Smooth muscle cell (in vitro differentiated cells): ENCODE results near the gene FOXJ2. TPM values are rescaled to one million over a fixed set of nuclear protein-coding genes. Genes with fewer than 3 reads are reported as not detected.
"Not testable (repeated sequence)": the region's sequence is repeated elsewhere in the genome, so short reads cannot be mapped to it uniquely, and the experiment has no call there.

Experiments used
- DNase-seq: peaks from one replicate; lab custom pipeline; 2025; ENCODE audit not compliant: unreplicated experiment; lab: John Stamatoyannopoulos, UW
- H2AFZ ChIP-seq: fragments of 200-600 bp; sonication (generic); 2 replicates; pipeline ENCODE4 v1.6.0; 2016; ENCODE audit warnings: antibody characterized with exemption, low read depth, mild to moderate bottlenecking
- H3F3A ChIP-seq: fragments of 200-600 bp; sonication (generic); 2 replicates; pipeline ENCODE4 v1.6.0; 2017; ENCODE audit warnings: antibody characterized with exemption, low read depth
- H3K27ac ChIP-seq: fragments of 200-600 bp; sonication (generic); 2 replicates; pipeline ENCODE4 v1.5.1; 2016; ENCODE audit warnings: low read depth, mild to moderate bottlenecking
- H3K27me3 ChIP-seq: fragments of 200-600 bp; sonication (generic); 2 replicates; pipeline ENCODE4 v1.6.1; 2016; ENCODE audit warnings: low read depth, mild to moderate bottlenecking
- H3K36me3 ChIP-seq: fragments of 200-600 bp; sonication (generic); 2 replicates; pipeline ENCODE4 v1.5.1; 2016; ENCODE audit warnings: low read depth
- H3K4me1 ChIP-seq: fragments of 200-600 bp; sonication (generic); 2 replicates; pipeline ENCODE4 v1.5.1; 2016; ENCODE audit warnings: low read depth
- H3K4me2 ChIP-seq: fragments of 200-600 bp; sonication (generic); 2 replicates; pipeline ENCODE4 v1.6.0; 2016; ENCODE audit warnings: mild to moderate bottlenecking
- H3K4me3 ChIP-seq: fragments of 200-600 bp; sonication (generic); 2 replicates; pipeline ENCODE4 v1.5.1; 2016; ENCODE audit warnings: mild to moderate bottlenecking
- H3K79me2 ChIP-seq: fragments of 200-600 bp; sonication (generic); 2 replicates; pipeline ENCODE4 v1.6.0; 2016; ENCODE audit warnings: low read depth, mild to moderate bottlenecking
- H3K9ac ChIP-seq: fragments of 200-600 bp; sonication (generic); 2 replicates; pipeline ENCODE4 v1.6.0; 2016; ENCODE audit warnings: low read depth
- H3K9me3 ChIP-seq: fragments of 200-600 bp; sonication (generic); replicated peaks from 2 replicates; pipeline ENCODE4 v1.5.1; 2016; ENCODE audit warnings: low read depth
- H4K20me1 ChIP-seq: fragments of 200-600 bp; sonication (generic); 2 replicates; pipeline ENCODE4 v1.6.0; 2016; ENCODE audit warnings: low read depth
- WGBS: methylation state at CpG from one replicate; pipeline ENCODE4 v1.1.7; 2016; ENCODE audit warnings: low lambda C conversion rate; 5-methylcytosine and 5-hydroxymethylcytosine counted together
- polyA plus RNA-seq: library from polyadenylated mRNA; unstranded; fragments of >200 nt; fragmentation: Nextera tagmentation; extraction: Ambion mirVana; gene quantifications from 2 replicates; pipeline ENCODE4 v1.2.1, GENCODE V29; 2016
- total RNA-seq: library from RNA; depleted of rRNA; stranded (reverse); fragments of >200 nt; gene quantifications from 2 replicates; pipeline ENCODE4 v1.2.3, GENCODE V29; 2014
- TF ChIP-seq, protein P1 (sequence below): fragments of 200-600 bp; sonication (generic); IDR thresholded peaks from 2 replicates; pipeline ENCODE4 v1.5.1; 2017; ENCODE audit warnings: borderline replicate concordance, mild to moderate bottlenecking, antibody characterized with exemption; ENCODE audit not compliant: insufficient read depth, poor library complexity, severe bottlenecking

Gene FOXJ2
- total and polyA plus RNA-seq, 2 experiments from 2014 or later, result 16.3 to 19.0 TPM

DNA sequence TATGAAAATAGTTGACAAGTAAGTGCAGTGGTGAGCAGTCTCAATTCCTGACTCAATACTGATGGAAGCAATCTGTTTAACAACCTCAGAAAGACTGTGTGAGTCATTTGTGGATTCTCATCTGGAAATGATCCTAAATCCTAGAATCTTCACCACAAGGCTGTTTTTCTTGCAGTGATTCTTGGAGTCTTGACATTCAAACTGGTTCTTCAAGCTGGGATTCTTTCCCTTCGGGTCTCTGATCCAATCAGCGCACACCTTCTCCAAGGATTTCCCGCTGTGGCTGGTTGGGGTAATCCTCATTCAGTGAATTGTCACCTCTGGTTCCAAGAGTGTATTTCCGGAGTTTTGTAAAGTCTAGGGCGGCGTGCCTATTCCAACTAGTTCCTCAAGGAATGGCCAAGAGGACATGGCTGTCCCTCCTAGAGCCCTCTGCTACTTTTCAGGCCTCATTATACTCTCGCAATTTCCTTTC lies 37.7 kb upstream of the FOXJ2 start:
- Histone ChIP-seq H3F3A (peaks cover 27% of the 10 kb centered on the region), H3K9ac (peak overlapping the region; percentile 77), H3K27ac (peak overlapping the region; percentile 97), H3K4me3 (peak overlapping the region; percentile 9), H3K4me2 (peak overlapping the region; percentile 64), H2AFZ (no peak overlapping the region), H3K27me3 (no peaks in the 10 kb centered on the region), H3K79me2 (no peaks in the 10 kb centered on the region), H3K4me1 (peaks cover 16% of the 10 kb centered on the region), H4K20me1 (no peaks in the 10 kb centered on the region), H3K9me3 (no peaks in the 10 kb centered on the region), H3K36me3 (no peaks in the 10 kb centered on the region)
- WGBS, result 19% methylated on average over 7 of the region's 7 CpGs
- peak; percentile 14 for DNase-seq
- TF ChIP-seq, protein P1, sequence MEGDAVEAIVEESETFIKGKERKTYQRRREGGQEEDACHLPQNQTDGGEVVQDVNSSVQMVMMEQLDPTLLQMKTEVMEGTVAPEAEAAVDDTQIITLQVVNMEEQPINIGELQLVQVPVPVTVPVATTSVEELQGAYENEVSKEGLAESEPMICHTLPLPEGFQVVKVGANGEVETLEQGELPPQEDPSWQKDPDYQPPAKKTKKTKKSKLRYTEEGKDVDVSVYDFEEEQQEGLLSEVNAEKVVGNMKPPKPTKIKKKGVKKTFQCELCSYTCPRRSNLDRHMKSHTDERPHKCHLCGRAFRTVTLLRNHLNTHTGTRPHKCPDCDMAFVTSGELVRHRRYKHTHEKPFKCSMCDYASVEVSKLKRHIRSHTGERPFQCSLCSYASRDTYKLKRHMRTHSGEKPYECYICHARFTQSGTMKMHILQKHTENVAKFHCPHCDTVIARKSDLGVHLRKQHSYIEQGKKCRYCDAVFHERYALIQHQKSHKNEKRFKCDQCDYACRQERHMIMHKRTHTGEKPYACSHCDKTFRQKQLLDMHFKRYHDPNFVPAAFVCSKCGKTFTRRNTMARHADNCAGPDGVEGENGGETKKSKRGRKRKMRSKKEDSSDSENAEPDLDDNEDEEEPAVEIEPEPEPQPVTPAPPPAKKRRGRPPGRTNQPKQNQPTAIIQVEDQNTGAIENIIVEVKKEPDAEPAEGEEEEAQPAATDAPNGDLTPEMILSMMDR, result no peak

DNA sequence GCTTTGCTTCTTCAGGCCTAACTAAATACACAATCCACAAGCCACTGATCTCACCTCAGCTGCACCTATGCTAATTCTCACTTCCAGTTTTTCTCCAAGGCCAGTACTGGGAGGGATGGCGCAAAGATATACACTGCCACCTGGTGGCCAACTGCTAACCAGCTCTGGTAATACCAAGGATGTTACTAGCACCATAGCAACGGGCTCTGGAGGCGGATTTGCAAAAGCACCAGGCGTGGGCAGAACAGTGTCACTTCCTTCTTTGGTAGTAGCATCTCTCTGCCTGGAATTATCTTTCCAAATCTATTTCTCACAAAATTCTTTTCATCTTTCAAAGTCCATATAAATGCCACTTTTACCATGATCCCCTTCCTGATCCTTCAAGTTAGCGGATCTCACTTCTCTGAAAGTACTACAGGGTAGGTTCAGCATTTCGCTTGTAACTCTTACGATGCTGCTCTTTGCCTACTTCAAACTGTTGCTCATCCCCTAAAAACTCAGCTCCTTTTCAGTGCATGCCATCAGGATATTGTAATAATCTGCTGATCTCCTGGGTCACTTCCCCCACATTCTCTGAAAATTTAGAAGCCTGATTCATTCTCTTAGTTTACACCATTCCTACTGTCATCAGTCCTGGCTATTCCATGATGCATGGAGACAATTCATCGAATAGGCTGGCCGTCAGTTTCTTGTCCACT lies 37.1 kb upstream of the FOXJ2 start:
- peak overlapping the region; percentile 77 for H3K9ac ChIP-seq
- peak overlapping the region; percentile 64 for H3K4me2 ChIP-seq
- H3K4me3 ChIP-seq, result peak overlapping the region; percentile 9
- H3K27me3 ChIP-seq, result no peaks in the 10 kb centered on the region
- H3K4me1 ChIP-seq, result peaks cover 14% of the 10 kb centered on the region
- peaks cover 27% of the 10 kb centered on the region for H3F3A ChIP-seq
- peak overlapping the region; percentile 97 for H3K27ac ChIP-seq
- H4K20me1 ChIP-seq, result no peaks in the 10 kb centered on the region
- H3K79me2 ChIP-seq, result no peaks in the 10 kb centered on the region
- H2AFZ ChIP-seq, result no peak overlapping the region
- peak; percentile 27 for DNase-seq
- TF ChIP-seq, protein P1, result peak; percentile 91
- no peaks in the 10 kb centered on the region for H3K36me3 ChIP-seq
- 7% methylated on average over 9 of the region's 9 CpGs for WGBS
- H3K9me3 ChIP-seq, result no peaks in the 10 kb centered on the region

DNA sequence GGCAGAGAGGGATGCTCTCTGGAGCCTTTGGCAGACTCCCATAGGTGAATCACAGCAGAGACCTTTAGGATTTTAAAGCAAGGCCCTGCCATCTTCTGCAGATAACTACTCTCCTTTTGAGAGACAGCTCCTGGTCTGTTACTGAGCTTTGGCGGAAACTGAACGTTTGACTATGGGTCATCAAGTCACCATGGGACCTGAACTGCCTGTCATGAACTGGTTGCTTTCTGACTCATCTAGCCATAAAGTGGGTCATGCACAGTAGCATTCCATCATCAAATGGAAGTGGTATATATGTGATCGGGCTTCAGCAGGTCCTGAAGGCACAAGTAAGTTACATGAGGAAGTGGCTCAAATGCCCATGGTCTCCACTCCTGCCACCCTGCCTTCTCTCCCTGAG lies 31.7 kb upstream of the FOXJ2 start:
- H3F3A ChIP-seq, H3K79me2 ChIP-seq, H3K27ac ChIP-seq, H3K36me3 ChIP-seq, H3K4me1 ChIP-seq, H3K27me3 ChIP-seq, H3K9ac ChIP-seq, H3K4me2 ChIP-seq, H2AFZ ChIP-seq, DNase-seq, H4K20me1 ChIP-seq, H3K4me3 ChIP-seq, H3K9me3 ChIP-seq: not testable (repeated sequence)
- WGBS, result 77% methylated on average over 3 of the region's 3 CpGs

DNA sequence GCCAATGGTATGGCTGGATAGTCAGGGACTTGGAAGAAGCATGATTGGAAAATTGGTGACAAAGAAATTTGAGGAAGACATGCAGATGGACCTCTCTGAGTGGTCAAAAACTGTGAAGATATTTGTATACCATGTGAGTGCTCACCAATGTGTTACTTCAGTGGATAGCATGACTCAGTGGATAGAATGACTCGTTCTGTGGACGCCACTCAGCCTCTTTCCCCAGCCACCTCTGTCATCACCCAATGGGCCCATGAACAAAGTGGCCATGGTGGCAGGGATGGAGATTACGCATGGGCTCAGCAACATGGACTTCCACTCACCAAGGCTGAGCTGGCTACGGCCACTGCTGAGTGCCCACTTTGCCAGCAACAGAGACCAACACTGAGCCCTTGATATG lies 31.0 kb upstream of the FOXJ2 start:
- 81% methylated on average over 4 of the region's 4 CpGs for WGBS
- not testable (repeated sequence) for H3F3A ChIP-seq, H3K79me2 ChIP-seq, H3K9ac ChIP-seq, H4K20me1 ChIP-seq, H3K4me1 ChIP-seq, DNase-seq, H3K4me2 ChIP-seq, H3K9me3 ChIP-seq, H2AFZ ChIP-seq, H3K4me3 ChIP-seq, H3K27ac ChIP-seq, H3K27me3 ChIP-seq, H3K36me3 ChIP-seq

DNA sequence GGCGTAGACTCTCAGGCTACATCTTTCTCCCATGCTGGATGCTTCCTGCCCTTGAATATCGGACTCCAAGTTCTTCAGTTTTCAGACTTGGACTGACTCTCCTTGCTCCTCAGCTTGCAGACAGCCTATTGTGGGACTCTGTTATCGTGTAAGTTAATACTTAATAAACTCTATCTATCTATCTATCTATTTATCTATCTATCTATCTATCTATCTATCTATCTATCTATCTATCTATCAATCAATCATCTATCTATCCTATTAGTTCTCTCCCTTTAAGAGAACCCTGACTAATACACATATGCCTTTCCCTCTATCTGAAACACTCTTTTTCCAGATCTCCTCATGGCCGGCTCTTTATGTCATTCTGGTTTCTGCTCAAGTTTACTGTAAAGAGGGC lies 27.6 kb upstream of the FOXJ2 start:
- WGBS, result 91% methylated on average over 4 of the region's 4 CpGs
- H3K9ac ChIP-seq, H3K27me3 ChIP-seq, H3K36me3 ChIP-seq, H3K27ac ChIP-seq, H3K4me1 ChIP-seq, H4K20me1 ChIP-seq, H2AFZ ChIP-seq, H3K4me2 ChIP-seq, H3K9me3 ChIP-seq, H3K79me2 ChIP-seq, DNase-seq, H3K4me3 ChIP-seq, H3F3A ChIP-seq: not testable (repeated sequence)
